K562 (cell line): ENCODE data around the gene OVOL2. TPM values are rescaled to one million over a fixed set of nuclear protein-coding genes. Genes with fewer than 3 reads are reported as not detected.

ENCODE experiments used
- ATAC-seq: fragments of 200-7000 bp; cut with Tn5 transposase; 3 replicates; pipeline ENCODE4 v1.9.1; 2020; ENCODE audit warnings: moderate library complexity
- BruUV-seq: library from RNA; stranded (reverse); fragments of 400-500 nt; replicated peaks from 2 replicates; lab custom pipeline; 2021; lab: Mats Ljungman, UMichigan
- CTCF ChIA-PET: fragments of 300-600 bp; formaldehyde crosslinking; extraction: SDS; loops from one replicate; lab custom pipeline; 2021; ENCODE audit warnings: low intra/inter-chr PET ratio; lab: Yijun Ruan, JAX
- POLR2A ChIA-PET: fragments of 300-600, 350-650 bp; sonication (Branson Sonifier 250); formaldehyde crosslinking; extraction: SDS; loops from one replicate; lab custom pipeline; 2021; ENCODE audit warnings: antibody characterized with exemption, inconsistent platforms; lab: Yijun Ruan, JAX
- DNase-seq, 4 experiments: peaks; one replicate each; pipeline versions ENCODE4 v3.0.0 to v3.0.0-alpha.2; 2011 to 2018; ENCODE audit warnings: low spot score in 3 of 4, mixed read lengths in 3 of 4; ENCODE audit errors: extremely low read depth in 1 of 4
- FAIRE-seq: peaks from 2 replicates; lab custom pipeline; 2011; peaks lifted over from hg19 to GRCh38; lab: Jason Lieb, UNC
- H2AFZ ChIP-seq: 2 replicates; pipeline ENCODE4 v1.6.0; 2011; ENCODE audit warnings: low read depth, low read length, control low read depth, inconsistent platforms
- H3K27ac ChIP-seq: fragments of 200-600 bp; 3 replicates; pipeline ENCODE4 v1.8.0; 2011; ENCODE audit warnings: low read depth, mild to moderate bottlenecking, control low read depth, inconsistent platforms, low read length, moderate library complexity, mixed read lengths; ENCODE audit errors: extremely low read depth
- H3K27me3 ChIP-seq, 2 experiments: fragments of 300-600 bp in 1 of 2; 2 replicates in 1 of 2; 3 replicates in 1 of 2; pipeline versions ENCODE4 v1.6.0 to v1.8.0; 2011; ENCODE audit warnings: inconsistent platforms in 2 of 2, low read length in 2 of 2, mild to moderate bottlenecking in 1 of 2, mixed read lengths in 1 of 2, moderate library complexity in 1 of 2; ENCODE audit not compliant: control insufficient read depth in 2 of 2, insufficient read depth in 2 of 2
- H3K36me3 ChIP-seq: fragments of 300-600 bp; 3 replicates; pipeline ENCODE4 v1.8.0; 2011; ENCODE audit warnings: mild to moderate bottlenecking, low read length, inconsistent platforms; ENCODE audit not compliant: control insufficient read depth, insufficient read depth
- H3K4me1 ChIP-seq, 2 experiments: fragments of 200-600 bp in 1 of 2; replicated peaks in 1 of 2; 2 replicates in 1 of 2; 3 replicates in 1 of 2; pipeline versions ENCODE4 v1.5.1 to v1.8.0; 2011; ENCODE audit warnings: inconsistent platforms in 2 of 2, low read length in 2 of 2, mild to moderate bottlenecking in 1 of 2, mixed read lengths in 1 of 2, moderate library complexity in 1 of 2; ENCODE audit not compliant: control insufficient read depth in 2 of 2, insufficient read depth in 2 of 2
- H3K4me2 ChIP-seq: 2 replicates; pipeline ENCODE4 v1.6.1; 2011; ENCODE audit warnings: low read length, control low read depth, inconsistent platforms, mixed read lengths; ENCODE audit not compliant: insufficient read depth
- H3K4me3 ChIP-seq: fragments of 200-600 bp; sonication (generic), shearing (Covaris generic); 2 replicates; pipeline ENCODE4 v1.5.1; 2016; ENCODE audit warnings: control low read depth, inconsistent platforms
- H3K79me2 ChIP-seq: fragments of 200-600 bp; 3 replicates; pipeline ENCODE4 v1.8.0; 2011; ENCODE audit warnings: low read length, inconsistent platforms; ENCODE audit not compliant: control insufficient read depth, insufficient read depth
- H3K9ac ChIP-seq, 2 experiments: 2 replicates each; pipeline versions ENCODE4 v1.6.0 to v1.6.1; 2011; ENCODE audit warnings: low read depth in 2 of 2, low read length in 2 of 2, control low read depth in 1 of 2, inconsistent platforms in 1 of 2, mild to moderate bottlenecking in 1 of 2, mixed read lengths in 1 of 2; ENCODE audit not compliant: insufficient read depth in 1 of 2
- H3K9me1 ChIP-seq: one replicate; pipeline ENCODE4 v1.6.0; 2011; ENCODE audit warnings: inconsistent platforms, mild to moderate bottlenecking, low read length, moderate library complexity; ENCODE audit not compliant: control insufficient read depth, insufficient read depth
- H3K9me3 ChIP-seq: replicated peaks from 2 replicates; pipeline ENCODE4 v1.5.1; 2011; ENCODE audit warnings: low read depth, low read length, inconsistent platforms; ENCODE audit not compliant: control insufficient read depth, insufficient read depth
- H4K20me1 ChIP-seq: replicated peaks from 2 replicates; pipeline ENCODE4 v1.6.1; 2011; ENCODE audit warnings: low read length, inconsistent platforms, mixed read lengths; ENCODE audit not compliant: control insufficient read depth, insufficient read depth
- ATF2 ChIP-seq: sonication (generic); formaldehyde crosslinking; IDR thresholded peaks from 2 replicates; pipeline ENCODE4 v1.8.1; 2022; ENCODE audit warnings: missing genetic modification reagents
- HMG20A ChIP-seq: fragments of 450-650 bp; formaldehyde crosslinking; conservative IDR thresholded peaks from 2 replicates; pipeline ENCODE4 v1.4.0; 2020; ENCODE audit warnings: mild to moderate bottlenecking, mixed read lengths
- POLR2AphosphoS2 ChIP-seq: IDR thresholded peaks from 2 replicates; pipeline ENCODE4 v1.6.1; 2012; ENCODE audit warnings: low read length, improper control_type of control experiment
- WGBS: fragments of 100-300 bp; shearing (Covaris generic); methylation state at CpG from one replicate; pipeline ENCODE4 v1.1.6; 2016; ENCODE audit warnings: low coverage, mixed read lengths; ENCODE audit not compliant: insufficient coverage; ENCODE audit errors: missing lambda C conversion rate; 5-methylcytosine and 5-hydroxymethylcytosine counted together
- in situ Hi-C: fragments of 300-500 bp; cut with MboI; formaldehyde crosslinking; loops from 4 replicates; pipeline ENCODE4 v1.15.0; 2018; ENCODE audit warnings: inconsistent platforms, mixed read lengths
- intact Hi-C: fragments of 100-400 bp; cut with micrococcal nuclease; formaldehyde crosslinking; loops from 2 replicates; pipeline ENCODE4 v1.14.2; 2022
- polyA plus RNA-seq, 8 experiments: library from polyadenylated mRNA; depleted of rRNA in 4 of 8; stranded (reverse) in 5 of 8; unstranded in 3 of 8; fragments of >200 nt; fragmentation: Nextera tagmentation in 2 of 8; fragmentation: Illumina TruSeq in 1 of 8; extraction: Ambion mirVana in 2 of 8; extraction: Trizol in 1 of 8; gene quantifications; 2 replicates each; pipeline versions ENCODE4 v1.2.1 to v1.2.3, GENCODE V29; 2011 to 2014; ENCODE audit warnings: inconsistent platforms in 1 of 8, missing spikeins in 1 of 8
- small RNA-seq: library from RNA; depleted of rRNA; stranded (forward); fragments of <200 nt; gene quantifications from one replicate; pipeline ENCODE3, GENCODE V24; 2014
- total RNA-seq, 7 experiments: library from RNA; depleted of rRNA in 6 of 7; stranded (reverse); fragments of >200 nt in 6 of 7; fragmentation: Illumina TruSeq in 2 of 7; extraction: Trizol in 2 of 7; gene quantifications; 2 replicates each; pipeline versions ENCODE4 v1.2.1 to v1.2.3, GENCODE V29; 2011 to 2021; ENCODE audit warnings: low replicate concordance in 1 of 7

OVOL2 gene
- total and polyA plus RNA-seq, 9 of the 15 experiments (the other 6 are each of a cell fraction or from before 2014, with no cell fraction given) = not detected

- no TSS peak for BruUV-seq
- in situ Hi-C loops = no loop called here
Measured at GRCh38 chr20:17976305-17976704, 81.4 kb downstream of the OVOL2 start.

More at GRCh38 chr20:17976305-17976704, 81.4 kb downstream of the OVOL2 start:
- FAIRE-seq (no peak), ATAC-seq (no peak), DNase-seq (no peak)
- Histone ChIP-seq H3K4me1 (peaks cover 0 to 8% of the 10 kb centered on the region in 2 experiments; a peak in 2 of 5 replicates), H3K4me2 (no peak overlapping the region), H3K79me2 (peaks cover 52% of the 10 kb centered on the region), H3K27ac (no peak overlapping the region), H3K4me3 (no peak overlapping the region), H3K36me3 (peaks cover 47% of the 10 kb centered on the region; the same call in 2 of the 3 replicates), H3K9ac (no peak overlapping the region), H2AFZ (no peak overlapping the region), H4K20me1 (no peaks in the 10 kb centered on the region), H3K9me1 (no peaks in the 10 kb centered on the region), H3K27me3 (no peaks in the 10 kb centered on the region), H3K9me3 (no peaks in the 10 kb centered on the region)
- intact Hi-C loops = no loop called here
- POLR2A ChIA-PET = interaction anchor here (1.5 to 1.9 kb wide), 2 partner anchors 8 to 11 kb away, joined by 3 to 4 read pairs; partner anchors contain the start of gene SNX5
- no peak for TF ChIP-seq ATF2 (CRISPR knock-in tag)
- no peak for TF ChIP-seq POLR2AphosphoS2
- no peak for TF ChIP-seq HMG20A (CRISPR knock-in tag)
- WGBS = 97% methylated on average over 6 of the region's 6 CpGs
- CTCF ChIA-PET = no interaction called here

Small RNA genes lying within 50 kb of the gene (small RNA-seq; reads per million reads assigned to genes)
- gene RNU7-137P = not detected

Other genes with a start within 250 kb of the OVOL2 start
- gene SNX5, start 89.1 kb downstream of the OVOL2 start, total RNA-seq (2014; rRNA removed) = 150 and 171 TPM in 2 replicates
- gene SNX5, start 89.1 kb downstream of the OVOL2 start, total RNA-seq (2014; rRNA removed; fragmentation: Illumina TruSeq; extraction: Trizol) = 157 and 183 TPM in 2 replicates
- 156 and 164 TPM in 2 replicates for gene SNX5, start 89.1 kb downstream of the OVOL2 start, total RNA-seq (2015; rRNA removed; fragmentation: Illumina TruSeq; extraction: Trizol)
- gene SNX5, start 89.1 kb downstream of the OVOL2 start, total RNA-seq (2021) = 128 and 142 TPM in 2 replicates
- 139 and 174 TPM in 2 replicates for gene SNX5, start 89.1 kb downstream of the OVOL2 start, polyA plus RNA-seq (2011; rRNA removed)
- gene SNX5, start 89.1 kb downstream of the OVOL2 start, polyA plus RNA-seq (2014; fragmentation: Illumina TruSeq; extraction: Trizol) = 150 and 160 TPM in 2 replicates
- 10 to 100 TPM; 53.5 to 69.8 TPM for gene SNX5, start 89.1 kb downstream of the OVOL2 start, polyA plus RNA-seq (2014; fragmentation: Nextera tagmentation; extraction: Ambion mirVana)
- 232 and 276 TPM in 2 replicates for gene SNX5, start 89.1 kb downstream of the OVOL2 start, polyA plus RNA-seq (2014; rRNA removed)
- gene MGME1, start 88.9 kb downstream of the OVOL2 start, total RNA-seq (2014; rRNA removed) = 15.6 and 15.9 TPM in 2 replicates
- gene MGME1, start 88.9 kb downstream of the OVOL2 start, total RNA-seq (2014; rRNA removed; fragmentation: Illumina TruSeq; extraction: Trizol) = 38.6 and 42.7 TPM in 2 replicates
- 34.1 and 35.0 TPM in 2 replicates for gene MGME1, start 88.9 kb downstream of the OVOL2 start, total RNA-seq (2015; rRNA removed; fragmentation: Illumina TruSeq; extraction: Trizol)
- gene MGME1, start 88.9 kb downstream of the OVOL2 start, total RNA-seq (2021) = 29.2 and 30.6 TPM in 2 replicates
- 25.9 and 36.0 TPM in 2 replicates for gene MGME1, start 88.9 kb downstream of the OVOL2 start, polyA plus RNA-seq (2011; rRNA removed)
- gene MGME1, start 88.9 kb downstream of the OVOL2 start, polyA plus RNA-seq (2014; fragmentation: Illumina TruSeq; extraction: Trizol) = 41.3 and 45.1 TPM in 2 replicates
- 10 to 100 TPM; 13.4 to 20.7 TPM for gene MGME1, start 88.9 kb downstream of the OVOL2 start, polyA plus RNA-seq (2014; fragmentation: Nextera tagmentation; extraction: Ambion mirVana)
- 23.1 and 27.3 TPM in 2 replicates for gene MGME1, start 88.9 kb downstream of the OVOL2 start, polyA plus RNA-seq (2014; rRNA removed)
- 4.4 and 5.6 TPM in 2 replicates for gene KAT14, start 79.9 kb upstream of the OVOL2 start, total RNA-seq (2014; rRNA removed)
- 5.6 and 5.9 TPM in 2 replicates for gene KAT14, start 79.9 kb upstream of the OVOL2 start, total RNA-seq (2014; rRNA removed; fragmentation: Illumina TruSeq; extraction: Trizol)
- 6.3 TPM in 2 replicates for gene KAT14, start 79.9 kb upstream of the OVOL2 start, total RNA-seq (2015; rRNA removed; fragmentation: Illumina TruSeq; extraction: Trizol)
- gene KAT14, start 79.9 kb upstream of the OVOL2 start, total RNA-seq (2021) = 6.2 and 7.2 TPM in 2 replicates
- gene KAT14, start 79.9 kb upstream of the OVOL2 start, polyA plus RNA-seq (2011; rRNA removed) = 6.0 and 7.0 TPM in 2 replicates
- 4.7 and 6.2 TPM in 2 replicates for gene KAT14, start 79.9 kb upstream of the OVOL2 start, polyA plus RNA-seq (2014; fragmentation: Illumina TruSeq; extraction: Trizol)
- 1 to 10 TPM; 1.7 to 2.3 TPM for gene KAT14, start 79.9 kb upstream of the OVOL2 start, polyA plus RNA-seq (2014; fragmentation: Nextera tagmentation; extraction: Ambion mirVana)
- gene KAT14, start 79.9 kb upstream of the OVOL2 start, polyA plus RNA-seq (2014; rRNA removed) = 4.4 and 5.9 TPM in 2 replicates
- 10.4 and 12.4 TPM in 2 replicates for gene PET117, start 79.9 kb upstream of the OVOL2 start, total RNA-seq (2014; rRNA removed)
- gene PET117, start 79.9 kb upstream of the OVOL2 start, total RNA-seq (2014; rRNA removed; fragmentation: Illumina TruSeq; extraction: Trizol) = 17.7 and 18.2 TPM in 2 replicates
- 11.7 and 13.3 TPM in 2 replicates for gene PET117, start 79.9 kb upstream of the OVOL2 start, total RNA-seq (2015; rRNA removed; fragmentation: Illumina TruSeq; extraction: Trizol)
- 11.4 and 11.9 TPM in 2 replicates for gene PET117, start 79.9 kb upstream of the OVOL2 start, total RNA-seq (2021)
- 8.5 and 14.4 TPM in 2 replicates for gene PET117, start 79.9 kb upstream of the OVOL2 start, polyA plus RNA-seq (2011; rRNA removed)
- gene PET117, start 79.9 kb upstream of the OVOL2 start, polyA plus RNA-seq (2014; fragmentation: Illumina TruSeq; extraction: Trizol) = 13.6 and 14.3 TPM in 2 replicates
- gene PET117, start 79.9 kb upstream of the OVOL2 start, polyA plus RNA-seq (2014; fragmentation: Nextera tagmentation; extraction: Ambion mirVana) = 1 to 10 TPM; 7.1 to 7.7 TPM
- 16.6 and 20.0 TPM in 2 replicates for gene PET117, start 79.9 kb upstream of the OVOL2 start, polyA plus RNA-seq (2014; rRNA removed)
- gene ZNF133, start 230.6 kb upstream of the OVOL2 start, total RNA-seq (2014; rRNA removed) = 4.4 TPM in 2 replicates
- gene ZNF133, start 230.6 kb upstream of the OVOL2 start, total RNA-seq (2014; rRNA removed; fragmentation: Illumina TruSeq; extraction: Trizol) = 4.9 and 5.2 TPM in 2 replicates
- 3.8 and 5.7 TPM in 2 replicates for gene ZNF133, start 230.6 kb upstream of the OVOL2 start, total RNA-seq (2015; rRNA removed; fragmentation: Illumina TruSeq; extraction: Trizol)
- 3.7 and 5.1 TPM in 2 replicates for gene ZNF133, start 230.6 kb upstream of the OVOL2 start, total RNA-seq (2021)
- 6.5 and 7.1 TPM in 2 replicates for gene ZNF133, start 230.6 kb upstream of the OVOL2 start, polyA plus RNA-seq (2011; rRNA removed)
- 4.1 and 5.1 TPM in 2 replicates for gene ZNF133, start 230.6 kb upstream of the OVOL2 start, polyA plus RNA-seq (2014; fragmentation: Illumina TruSeq; extraction: Trizol)
- gene ZNF133, start 230.6 kb upstream of the OVOL2 start, polyA plus RNA-seq (2014; fragmentation: Nextera tagmentation; extraction: Ambion mirVana) = 1 to 10 TPM; 1.1 to 3.5 TPM
- 3.3 and 3.4 TPM in 2 replicates for gene ZNF133, start 230.6 kb upstream of the OVOL2 start, polyA plus RNA-seq (2014; rRNA removed)